ENCODE data around the gene ADAMTS10. TPM values are rescaled to one million over a fixed set of nuclear protein-coding genes. Genes with fewer than 3 reads are reported as not detected.
"Not testable (repeated sequence)": the region's sequence is repeated elsewhere in the genome, so short reads cannot be mapped to it uniquely, and the experiment has no call there.

Gene ADAMTS10
- total RNA-seq, 1 donor, result 7.3 TPM

GRCh38 chr19:8575467-8575997, 35.0 kb downstream of the ADAMTS10 start:
- no peak overlapping the region for H3K4me3 ChIP-seq (ENCODE audit: low read depth, low read length)
- DNase-seq (ENCODE audit: low read depth), result peak; percentile 45
- no peak for TF ChIP-seq CTCF (IDR thresholded peaks at IDR 0.05; ENCODE audit: insufficient read depth, low read depth, low read length)

- H3K4me3 ChIP-seq (ENCODE audit: low read depth, low read length); DNase-seq (ENCODE audit: low read depth): not testable (repeated sequence)
Measured at GRCh38 chr19:8574619-8574922, 35.9 kb downstream of the ADAMTS10 start.

GRCh38 chr19:8573316-8573715, 37.2 kb downstream of the ADAMTS10 start:
- no peak for TF ChIP-seq CTCF (IDR thresholded peaks at IDR 0.05; ENCODE audit: insufficient read depth, low read depth, low read length)
- no peak overlapping the region for H3K4me3 ChIP-seq (ENCODE audit: low read depth, low read length)
- DNase-seq (ENCODE audit: low read depth), result no peak

GRCh38 chr19:8571006-8571411, 39.5 kb downstream of the ADAMTS10 start:
- TF ChIP-seq CTCF (IDR thresholded peaks at IDR 0.05; ENCODE audit: insufficient read depth, low read depth, low read length), result no peak
- DNase-seq (ENCODE audit: low read depth), result peak; percentile 52
- no peak overlapping the region for H3K4me3 ChIP-seq (ENCODE audit: low read depth, low read length)

- TF ChIP-seq CTCF (IDR thresholded peaks at IDR 0.05; ENCODE audit: insufficient read depth, low read depth, low read length), result no peak
- peak; percentile 96 for DNase-seq (ENCODE audit: low read depth)
- H3K4me3 ChIP-seq (ENCODE audit: low read depth, low read length), result no peak overlapping the region
Measured at GRCh38 chr19:8569066-8569771, 41.3 kb downstream of the ADAMTS10 start.

GRCh38 chr19:8567522-8568172, 42.9 kb downstream of the ADAMTS10 start:
- no peak for TF ChIP-seq CTCF (IDR thresholded peaks at IDR 0.05; ENCODE audit: insufficient read depth, low read depth, low read length)
- no peak for DNase-seq (ENCODE audit: low read depth)
- H3K4me3 ChIP-seq (ENCODE audit: low read depth, low read length), result no peak overlapping the region

GRCh38 chr19:8566855-8567254, 43.7 kb downstream of the ADAMTS10 start:
- no peak overlapping the region for H3K4me3 ChIP-seq (ENCODE audit: low read depth, low read length)
- TF ChIP-seq CTCF (IDR thresholded peaks at IDR 0.05; ENCODE audit: insufficient read depth, low read depth, low read length), result no peak
- peak; percentile 24 for DNase-seq (ENCODE audit: low read depth)

GRCh38 chr19:8564866-8565265, 45.6 kb downstream of the ADAMTS10 start:
- DNase-seq (ENCODE audit: low read depth); H3K4me3 ChIP-seq (ENCODE audit: low read depth, low read length): not testable (repeated sequence)

All from fibroblast of villous mesenchyme (primary cell).